HepG2 (cell line): ENCODE measurements around the gene USP7. TPM values are rescaled to one million over a fixed set of nuclear protein-coding genes. Genes with fewer than 3 reads are reported as not detected.

ENCODE experiments used
- ASH2L ChIP-seq: fragments of 300-600, 200-600 bp; sonication (generic); IDR thresholded peaks from 2 replicates; pipeline ENCODE4 v1.7.0; 2017; ENCODE audit warnings: low read depth, mild to moderate bottlenecking, moderate library complexity, mixed read lengths, low read length; ENCODE audit not compliant: insufficient read length
- BRD4 ChIP-seq: sonication (generic); formaldehyde crosslinking; IDR thresholded peaks from 2 replicates; pipeline ENCODE4 v1.4.0; 2020; ENCODE audit warnings: missing genetic modification reagents
- CAMTA2 ChIP-seq: sonication (generic); formaldehyde crosslinking; IDR thresholded peaks from 2 replicates; pipeline ENCODE4 v1.4.0; 2020; ENCODE audit warnings: mild to moderate bottlenecking, missing genetic modification reagents, borderline replicate concordance
- CBFB ChIP-seq: sonication (generic); formaldehyde crosslinking; IDR thresholded peaks from 2 replicates; pipeline ENCODE4 v1.4.0; 2020; ENCODE audit warnings: missing genetic modification reagents
- CSRNP2 ChIP-seq: sonication (generic); formaldehyde crosslinking; conservative IDR thresholded peaks from 2 replicates; pipeline ENCODE4 v1.8.0; 2022; ENCODE audit warnings: low read depth, missing genetic modification reagents
- DNMT1 ChIP-seq: sonication (generic); formaldehyde crosslinking; IDR thresholded peaks from 2 replicates; pipeline ENCODE4 v1.5.1; 2020; ENCODE audit warnings: mild to moderate bottlenecking, missing genetic modification reagents
- ELF1 ChIP-seq: sonication (generic); formaldehyde crosslinking; IDR thresholded peaks from 2 replicates; pipeline ENCODE4 v1.4.0; 2020; ENCODE audit warnings: missing genetic modification reagents
- FUBP1 ChIP-seq: sonication (generic); formaldehyde crosslinking; IDR thresholded peaks from 2 replicates; pipeline ENCODE4 v1.5.1; 2020; ENCODE audit warnings: missing genetic modification reagents, mild to moderate bottlenecking, borderline replicate concordance
- KAT8 ChIP-seq: IDR thresholded peaks from 2 replicates; pipeline ENCODE4 v1.6.1; 2016; ENCODE audit warnings: missing genetic modification reagents, missing compliant biosample characterization
- KMT2B ChIP-seq: IDR thresholded peaks from 2 replicates; pipeline ENCODE4 v1.6.1; 2016; ENCODE audit warnings: missing genetic modification reagents, missing compliant biosample characterization
- LBX2 ChIP-seq: sonication (generic); formaldehyde crosslinking; IDR thresholded peaks from 2 replicates; pipeline ENCODE4 v1.5.0; 2020; ENCODE audit warnings: missing genetic modification reagents, mild to moderate bottlenecking, borderline replicate concordance
- MAFK ChIP-seq, 2 experiments: IDR thresholded peaks in 1 of 2; conservative IDR thresholded peaks in 1 of 2; 2 replicates each; pipeline ENCODE4 v1.6.1; 2011; ENCODE audit warnings: improper control_type of control experiment in 2 of 2, low read length in 2 of 2
- PAF1 ChIP-seq: IDR thresholded peaks from 2 replicates; pipeline ENCODE4 v1.6.1; 2016; ENCODE audit warnings: missing genetic modification reagents, missing compliant biosample characterization
- PAWR ChIP-seq: sonication (generic); formaldehyde crosslinking; IDR thresholded peaks from 2 replicates; pipeline ENCODE4 v1.4.0; 2020; ENCODE audit warnings: missing genetic modification reagents, mild to moderate bottlenecking, borderline replicate concordance
- RFX1 ChIP-seq: fragments of 450-650 bp; IDR thresholded peaks from 2 replicates; pipeline ENCODE4 v1.6.1; 2017
- SNAPC5 ChIP-seq: sonication (generic); formaldehyde crosslinking; IDR thresholded peaks from 2 replicates; pipeline ENCODE4 v1.8.1; 2023; ENCODE audit warnings: mild to moderate bottlenecking, missing genetic modification reagents, borderline replicate concordance
- SYNCRIP ChIP-seq: fragments of 200-400 bp; formaldehyde crosslinking; IDR thresholded peaks from 2 replicates; pipeline ENCODE4 v1.6.1; 2018; ENCODE audit warnings: mild to moderate bottlenecking, low read depth, low read length; ENCODE audit not compliant: insufficient read depth
- ZNF138 ChIP-seq: sonication (generic); formaldehyde crosslinking; IDR thresholded peaks from 2 replicates; pipeline ENCODE4 v1.5.0; 2020; ENCODE audit warnings: mild to moderate bottlenecking, low read depth, missing genetic modification reagents
- ZNF143 ChIP-seq: sonication (generic); formaldehyde crosslinking; IDR thresholded peaks from 2 replicates; pipeline ENCODE4 v1.4.0; 2020; ENCODE audit warnings: missing genetic modification reagents
- ZNF230 ChIP-seq: sonication (generic); formaldehyde crosslinking; IDR thresholded peaks from 2 replicates; pipeline ENCODE4 v1.4.0; 2020; ENCODE audit warnings: mild to moderate bottlenecking, missing genetic modification reagents
- ZNF335 ChIP-seq: sonication (generic); formaldehyde crosslinking; IDR thresholded peaks from 2 replicates; pipeline ENCODE4 v1.4.0; 2020; ENCODE audit warnings: missing genetic modification reagents
- ZNF441 ChIP-seq: sonication (generic); formaldehyde crosslinking; IDR thresholded peaks from 2 replicates; pipeline ENCODE4 v1.7.0; 2021; ENCODE audit warnings: missing genetic modification reagents, borderline replicate concordance
- ZNF446 ChIP-seq: sonication (generic); formaldehyde crosslinking; IDR thresholded peaks from 2 replicates; pipeline ENCODE4 v1.5.0; 2020; ENCODE audit warnings: mild to moderate bottlenecking, missing genetic modification reagents
- ZNF501 ChIP-seq: sonication (generic); formaldehyde crosslinking; IDR thresholded peaks from 2 replicates; pipeline ENCODE4 v1.5.1; 2020; ENCODE audit warnings: mild to moderate bottlenecking, moderate library complexity, missing genetic modification reagents
- ZNF605 ChIP-seq: sonication (generic); formaldehyde crosslinking; IDR thresholded peaks from 2 replicates; pipeline ENCODE4 v1.8.0; 2022; ENCODE audit warnings: mild to moderate bottlenecking, missing genetic modification reagents
- ZNF644 ChIP-seq: IDR thresholded peaks from 2 replicates; pipeline ENCODE4 v1.6.1; 2016; ENCODE audit warnings: low read depth
- ZNF720 ChIP-seq: sonication (generic); formaldehyde crosslinking; IDR thresholded peaks from 2 replicates; pipeline ENCODE4 v1.4.0; 2020; ENCODE audit warnings: missing genetic modification reagents
- polyA plus RNA-seq, 8 experiments: library from polyadenylated mRNA; depleted of rRNA in 3 of 8; stranded (reverse) in 7 of 8; unstranded in 1 of 8; fragments of >200 nt; fragmentation: Illumina TruSeq in 4 of 8; extraction: Trizol in 4 of 8; gene quantifications; 2 replicates each; pipeline versions ENCODE4 v1.2.1 to v1.2.3, GENCODE V29; 2011 to 2016; ENCODE audit warnings: low read depth in 4 of 8, missing spikeins in 1 of 8, mixed read lengths in 1 of 8; ENCODE audit not compliant: insufficient read depth in 1 of 8
- total RNA-seq, 5 experiments: library from RNA; depleted of rRNA; stranded (reverse); fragments of >200 nt; fragmentation: Illumina TruSeq; extraction: Trizol; gene quantifications; 2 replicates each; pipeline ENCODE4 v1.2.3, GENCODE V29; 2016; ENCODE audit warnings: low read depth in 1 of 5
- TF ChIP-seq, protein P1 (sequence below): sonication (generic); formaldehyde crosslinking; IDR thresholded peaks from 2 replicates; pipeline ENCODE4 v1.4.0; 2020; ENCODE audit warnings: mild to moderate bottlenecking, missing genetic modification reagents

The USP7 gene
- total and polyA plus RNA-seq, 2 of the 13 experiments (the other 11 are each of a cell fraction or from before 2014, with no cell fraction given), result 52.5 to 173 TPM

DNA sequence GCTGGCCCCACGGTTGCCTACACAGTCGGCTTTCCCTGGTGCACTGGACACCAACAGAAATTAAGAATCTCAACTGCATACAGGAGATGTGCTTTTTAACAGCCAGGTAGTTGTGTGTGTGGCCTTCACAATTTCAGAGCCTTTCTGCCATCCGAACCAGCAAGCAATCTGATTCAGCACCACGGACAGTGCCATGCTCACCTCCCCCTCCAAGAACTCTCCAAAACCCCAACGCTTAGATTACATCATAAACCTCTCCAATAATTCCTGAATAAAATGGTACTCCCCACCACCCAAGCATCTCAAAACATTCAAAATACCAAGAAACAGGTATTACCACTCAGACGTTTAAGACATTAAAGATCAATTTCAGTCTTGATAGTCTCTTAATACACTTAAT lies 31.8 kb downstream of the USP7 start (continued):
- TF ChIP-seq CSRNP2 (CRISPR knock-in tag), result no peak
- TF ChIP-seq, protein P1, sequence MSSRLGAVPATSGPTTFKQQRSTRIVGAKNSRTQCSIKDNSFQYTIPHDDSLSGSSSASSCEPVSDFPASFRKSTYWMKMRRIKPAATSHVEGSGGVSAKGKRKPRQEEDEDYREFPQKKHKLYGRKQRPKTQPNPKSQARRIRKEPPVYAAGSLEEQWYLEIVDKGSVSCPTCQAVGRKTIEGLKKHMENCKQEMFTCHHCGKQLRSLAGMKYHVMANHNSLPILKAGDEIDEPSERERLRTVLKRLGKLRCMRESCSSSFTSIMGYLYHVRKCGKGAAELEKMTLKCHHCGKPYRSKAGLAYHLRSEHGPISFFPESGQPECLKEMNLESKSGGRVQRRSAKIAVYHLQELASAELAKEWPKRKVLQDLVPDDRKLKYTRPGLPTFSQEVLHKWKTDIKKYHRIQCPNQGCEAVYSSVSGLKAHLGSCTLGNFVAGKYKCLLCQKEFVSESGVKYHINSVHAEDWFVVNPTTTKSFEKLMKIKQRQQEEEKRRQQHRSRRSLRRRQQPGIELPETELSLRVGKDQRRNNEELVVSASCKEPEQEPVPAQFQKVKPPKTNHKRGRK (CRISPR knock-in tag), result no peak
- TF ChIP-seq ASH2L, result no peak
- TF ChIP-seq KAT8, result peak; percentile 55; the same call in 1 of the 2 replicates
- no peak for TF ChIP-seq ELF1
- TF ChIP-seq ZNF644, result peak; percentile 67; the same call in 1 of the 2 replicates
- no peak for TF ChIP-seq ZNF138
- TF ChIP-seq SYNCRIP, result no peak
- no peak for TF ChIP-seq CAMTA2 (CRISPR knock-in tag)
- TF ChIP-seq CBFB (CRISPR knock-in tag), result no peak
- TF ChIP-seq LBX2 (CRISPR knock-in tag), result no peak
- 0 out of 2 replicates have a peak, but pooled peaks have one; percentile 60 for TF ChIP-seq KMT2B (CRISPR knock-in tag)
- TF ChIP-seq ZNF143 (CRISPR knock-in tag), result no peak
- TF ChIP-seq RFX1, result no peak
- TF ChIP-seq DNMT1 (CRISPR knock-in tag), result no peak
- no peak for TF ChIP-seq ZNF335 (CRISPR knock-in tag)
- no peak for TF ChIP-seq BRD4 (CRISPR knock-in tag)
- no peak for TF ChIP-seq ZNF720 (CRISPR knock-in tag)
- 0 out of 2 replicates have a peak, but pooled peaks have one; percentile 45 for TF ChIP-seq ZNF446 (CRISPR knock-in tag)
- peak; percentile 82; the same call in 1 of the 2 replicates for TF ChIP-seq SNAPC5
- TF ChIP-seq MAFK (conservative IDR thresholded peaks at IDR 0.05 in 1 of 2, IDR thresholded peaks at IDR 0.05 in 1 of 2; ENCODE audit: low read length in 2 of 2), result no peak
- TF ChIP-seq ZNF230, result no peak
- no peak for TF ChIP-seq ZNF501 (CRISPR knock-in tag)
- TF ChIP-seq PAF1 (CRISPR knock-in tag), result no peak
- TF ChIP-seq FUBP1 (CRISPR knock-in tag), result no peak
- TF ChIP-seq PAWR (CRISPR knock-in tag), result no peak
- peak; percentile 79; the same call in 1 of the 2 replicates for TF ChIP-seq ZNF441 (CRISPR knock-in tag)
- peak; percentile 73 for TF ChIP-seq ZNF605 (CRISPR knock-in tag)
